ENCODE measurements around the gene GUCY2D.

DNA sequence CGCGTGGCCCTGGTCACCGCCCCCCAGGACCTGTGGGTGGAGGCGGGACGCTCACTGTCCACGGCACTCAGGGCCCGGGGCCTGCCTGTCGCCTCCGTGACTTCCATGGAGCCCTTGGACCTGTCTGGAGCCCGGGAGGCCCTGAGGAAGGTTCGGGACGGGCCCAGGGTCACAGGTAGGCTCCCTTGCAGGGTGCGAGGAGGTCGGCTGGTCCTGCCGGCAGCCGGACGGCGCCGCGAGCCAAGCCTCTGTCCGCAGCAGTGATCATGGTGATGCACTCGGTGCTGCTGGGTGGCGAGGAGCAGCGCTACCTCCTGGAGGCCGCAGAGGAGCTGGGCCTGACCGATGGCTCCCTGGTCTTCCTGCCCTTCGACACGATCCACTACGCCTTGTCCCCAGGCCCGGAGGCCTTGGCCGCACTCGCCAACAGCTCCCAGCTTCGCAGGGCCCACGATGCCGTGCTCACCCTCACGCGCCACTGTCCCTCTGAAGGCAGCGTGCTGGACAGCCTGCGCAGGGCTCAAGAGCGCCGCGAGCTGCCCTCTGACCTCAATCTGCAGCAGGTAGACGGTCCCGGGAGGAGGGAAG lies 1.3 kb downstream of the GUCY2D start:
- TF ChIP-seq, protein P1, sequence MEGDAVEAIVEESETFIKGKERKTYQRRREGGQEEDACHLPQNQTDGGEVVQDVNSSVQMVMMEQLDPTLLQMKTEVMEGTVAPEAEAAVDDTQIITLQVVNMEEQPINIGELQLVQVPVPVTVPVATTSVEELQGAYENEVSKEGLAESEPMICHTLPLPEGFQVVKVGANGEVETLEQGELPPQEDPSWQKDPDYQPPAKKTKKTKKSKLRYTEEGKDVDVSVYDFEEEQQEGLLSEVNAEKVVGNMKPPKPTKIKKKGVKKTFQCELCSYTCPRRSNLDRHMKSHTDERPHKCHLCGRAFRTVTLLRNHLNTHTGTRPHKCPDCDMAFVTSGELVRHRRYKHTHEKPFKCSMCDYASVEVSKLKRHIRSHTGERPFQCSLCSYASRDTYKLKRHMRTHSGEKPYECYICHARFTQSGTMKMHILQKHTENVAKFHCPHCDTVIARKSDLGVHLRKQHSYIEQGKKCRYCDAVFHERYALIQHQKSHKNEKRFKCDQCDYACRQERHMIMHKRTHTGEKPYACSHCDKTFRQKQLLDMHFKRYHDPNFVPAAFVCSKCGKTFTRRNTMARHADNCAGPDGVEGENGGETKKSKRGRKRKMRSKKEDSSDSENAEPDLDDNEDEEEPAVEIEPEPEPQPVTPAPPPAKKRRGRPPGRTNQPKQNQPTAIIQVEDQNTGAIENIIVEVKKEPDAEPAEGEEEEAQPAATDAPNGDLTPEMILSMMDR (IDR thresholded peaks at IDR 0.05; ENCODE audit: low read depth, low read length) = no peak
- TF ChIP-seq EZH2phosphoT487 (IDR thresholded peaks at IDR 0.05; ENCODE audit: low read depth) = no peak
